Measurements from ENCODE around the gene LRG1. TPM values are rescaled to one million over a fixed set of nuclear protein-coding genes. Genes with fewer than 3 reads are reported as not detected.

LRG1 gene
- total and polyA plus RNA-seq, 9 of the 15 experiments (the other 6 are each of a cell fraction or from before 2014, with no cell fraction given) = 1.5 to 11.9 (median 8.7) TPM

- FAIRE-seq = no peak
- Histone ChIP-seq H3K79me2 (ENCODE audit: control insufficient read depth, insufficient read depth, low read length) (no peaks in the 10 kb centered on the region), H3K36me3 (ENCODE audit: control insufficient read depth, insufficient read depth, low read length) (no peaks in the 10 kb centered on the region), H3K27ac (ENCODE audit: extremely low read depth, low read depth, low read length) (no peak overlapping the region), H3K9me3 (replicated peaks; ENCODE audit: control insufficient read depth, insufficient read depth, low read depth, low read length) (no peaks in the 10 kb centered on the region), H3K4me1 (replicated peaks in 1 of 2; ENCODE audit: control insufficient read depth in 2 of 2, insufficient read depth in 2 of 2, low read length in 2 of 2) (peaks cover 0 to 36% of the 10 kb centered on the region in 2 experiments; a peak in 2 of 5 replicates), H3K27me3 (ENCODE audit: control insufficient read depth in 2 of 2, insufficient read depth in 2 of 2, low read length in 2 of 2) (peaks cover 4 to 14% of the 10 kb centered on the region in 2 experiments; a peak in 3 of 5 replicates), H3K9me1 (ENCODE audit: control insufficient read depth, insufficient read depth, low read length) (no peaks in the 10 kb centered on the region), H2AFZ (ENCODE audit: low read depth, low read length) (no peak overlapping the region), H3K9ac (ENCODE audit: insufficient read depth in 1 of 2, low read depth in 2 of 2, low read length in 2 of 2) (peak overlapping the region in 1 of 2 experiments; percentile 42; a peak in 1 of 4 replicates), H3K4me3 (no peak overlapping the region), H4K20me1 (replicated peaks; ENCODE audit: control insufficient read depth, insufficient read depth, low read length) (0 out of 2 replicates have a peak, but pooled peaks cover 3% of the 10 kb centered on the region), H3K4me2 (ENCODE audit: insufficient read depth, low read length) (no peak overlapping the region)
- in situ Hi-C loops (cut with MboI) (loop anchor here (5.0 kb wide), 1 partner anchor 247 kb away; no protein-coding TSS in a partner anchor), intact Hi-C loops (cut with micrococcal nuclease) (no loop called here)
- ChIA-PET POLR2A (interaction anchor here (1.2 kb wide), 1 partner anchor 21 kb away, joined by 3 read pairs; the partner anchor contains the start of gene LRG1), CTCF (ENCODE audit: low intra/inter-chr PET ratio) (no interaction called here)
- WGBS (ENCODE audit: insufficient coverage, low coverage, missing lambda C conversion rate) = 41% methylated on average over 6 of the region's 6 CpGs
- ATAC-seq = no peak
- no TSS peak for BruUV-seq (replicated peaks)
- DNase-seq (ENCODE audit: extremely low read depth in 1 of 4, low spot score in 3 of 4) = no peak
- TF ChIP-seq ZKSCAN8 (CRISPR knock-in tag; IDR thresholded peaks at IDR 0.05) = peak; percentile 50; the same call in 1 of the 2 replicates
- no peak for TF ChIP-seq PKNOX1 (IDR thresholded peaks at IDR 0.05)
- peak; percentile 46 for TF ChIP-seq GTF3C2 (IDR thresholded peaks at IDR 0.05; ENCODE audit: borderline replicate concordance, extremely low read depth, insufficient read length)
- TF ChIP-seq ZNF436 (CRISPR knock-in tag; IDR thresholded peaks at IDR 0.05) = peak; percentile 51; the same call in 1 of the 2 replicates
- TF ChIP-seq CBX1 (IDR thresholded peaks at IDR 0.05; ENCODE audit: low read depth) = peak; percentile 50; the same call in 1 of the 2 replicates
- TF ChIP-seq NCOA6 (IDR thresholded peaks at IDR 0.05) = no peak
- peak; percentile 98 for TF ChIP-seq ZFP36 (IDR thresholded peaks at IDR 0.05; ENCODE audit: low read depth, low read length, partially characterized antibody)
- TF ChIP-seq PTBP1 (IDR thresholded peaks at IDR 0.05; ENCODE audit: low read depth, low read length) = 0 out of 2 replicates have a peak, but pooled peaks have one; percentile 28
- TF ChIP-seq RBM25 (IDR thresholded peaks at IDR 0.05; ENCODE audit: low read depth, low read length, severe bottlenecking) = peak; percentile 81
These were observed 20.7 kb downstream of the LRG1 start for GRCh38 chr19:4519172-4519496.
